ENCODE data around the gene CACNA1I. TPM values are rescaled to one million over a fixed set of nuclear protein-coding genes. Genes with fewer than 3 reads are reported as not detected.

The CACNA1I gene
- total RNA-seq, 1 donor from 2014 or later = 0.41 TPM

- H3K27ac Mint-ChIP-seq = no peak overlapping the region
- H3K4me1 Mint-ChIP-seq (ENCODE audit: low read depth) = no peaks in the 10 kb centered on the region
- H3K36me3 Mint-ChIP-seq (ENCODE audit: insufficient read depth) = no peaks in the 10 kb centered on the region
- no peak for DNase-seq (ENCODE audit: low spot score, unreplicated experiment)
- TF ChIP-seq CTCF (IDR thresholded peaks at IDR 0.05; ENCODE audit: unreplicated experiment) = no peak
- H3K4me3 Mint-ChIP-seq (ENCODE audit: low read depth) = no peak overlapping the region
- H3K27me3 Mint-ChIP-seq = peaks cover 40% of the 10 kb centered on the region
- H3K9me3 Mint-ChIP-seq (ENCODE audit: low read depth) = no peaks in the 10 kb centered on the region
Observed at GRCh38 chr22:39613549-39613921, 43.0 kb downstream of the CACNA1I start.

- Mint-ChIP-seq H3K27ac (no peak overlapping the region), H3K4me3 (ENCODE audit: low read depth) (no peak overlapping the region), H3K4me1 (ENCODE audit: low read depth) (no peaks in the 10 kb centered on the region), H3K36me3 (ENCODE audit: insufficient read depth) (no peaks in the 10 kb centered on the region), H3K9me3 (ENCODE audit: low read depth) (no peaks in the 10 kb centered on the region), H3K27me3 (peaks cover 35% of the 10 kb centered on the region)
- no peak for TF ChIP-seq CTCF (IDR thresholded peaks at IDR 0.05; ENCODE audit: unreplicated experiment)
- no peak for DNase-seq (ENCODE audit: low spot score, unreplicated experiment)
Observed at GRCh38 chr22:39614442-39614841, 43.9 kb downstream of the CACNA1I start.

GRCh38 chr22:39616051-39616450 is 45.5 kb downstream of the CACNA1I start:
- no peak for DNase-seq (ENCODE audit: low spot score, unreplicated experiment)
- H3K9me3 Mint-ChIP-seq (ENCODE audit: low read depth) = no peaks in the 10 kb centered on the region
- no peak overlapping the region for H3K4me3 Mint-ChIP-seq (ENCODE audit: low read depth)
- TF ChIP-seq CTCF (IDR thresholded peaks at IDR 0.05; ENCODE audit: unreplicated experiment) = no peak
- H3K27me3 Mint-ChIP-seq = peaks cover 29% of the 10 kb centered on the region
- no peaks in the 10 kb centered on the region for H3K4me1 Mint-ChIP-seq (ENCODE audit: low read depth)
- no peak overlapping the region for H3K27ac Mint-ChIP-seq
- no peaks in the 10 kb centered on the region for H3K36me3 Mint-ChIP-seq (ENCODE audit: insufficient read depth)

- no peak overlapping the region for H3K27ac Mint-ChIP-seq
Observed at GRCh38 chr22:39616781-39617180, 46.2 kb downstream of the CACNA1I start.

GRCh38 chr22:39617342-39617741 is 46.8 kb downstream of the CACNA1I start:
- H3K27ac Mint-ChIP-seq = no peak overlapping the region
- H3K27me3 Mint-ChIP-seq = peaks cover 26% of the 10 kb centered on the region
- H3K4me1 Mint-ChIP-seq (ENCODE audit: low read depth) = no peaks in the 10 kb centered on the region
- no peak for TF ChIP-seq CTCF (IDR thresholded peaks at IDR 0.05; ENCODE audit: unreplicated experiment)
- H3K36me3 Mint-ChIP-seq (ENCODE audit: insufficient read depth) = no peaks in the 10 kb centered on the region
- no peaks in the 10 kb centered on the region for H3K9me3 Mint-ChIP-seq (ENCODE audit: low read depth)
- no peak overlapping the region for H3K4me3 Mint-ChIP-seq (ENCODE audit: low read depth)
- DNase-seq (ENCODE audit: low spot score, unreplicated experiment) = no peak

More at GRCh38 chr22:39616781-39617180, 46.2 kb downstream of the CACNA1I start:
- Mint-ChIP-seq H3K4me1 (ENCODE audit: low read depth) (no peaks in the 10 kb centered on the region), H3K27me3 (peaks cover 28% of the 10 kb centered on the region), H3K36me3 (ENCODE audit: insufficient read depth) (no peaks in the 10 kb centered on the region), H3K4me3 (ENCODE audit: low read depth) (no peak overlapping the region), H3K9me3 (ENCODE audit: low read depth) (no peaks in the 10 kb centered on the region)
- TF ChIP-seq CTCF (IDR thresholded peaks at IDR 0.05; ENCODE audit: unreplicated experiment) = no peak
- DNase-seq (ENCODE audit: low spot score, unreplicated experiment) = no peak

Data from progenitor cell of endocrine pancreas (in vitro differentiated cells).